ENCODE measurements around the gene GPR135.

DNA sequence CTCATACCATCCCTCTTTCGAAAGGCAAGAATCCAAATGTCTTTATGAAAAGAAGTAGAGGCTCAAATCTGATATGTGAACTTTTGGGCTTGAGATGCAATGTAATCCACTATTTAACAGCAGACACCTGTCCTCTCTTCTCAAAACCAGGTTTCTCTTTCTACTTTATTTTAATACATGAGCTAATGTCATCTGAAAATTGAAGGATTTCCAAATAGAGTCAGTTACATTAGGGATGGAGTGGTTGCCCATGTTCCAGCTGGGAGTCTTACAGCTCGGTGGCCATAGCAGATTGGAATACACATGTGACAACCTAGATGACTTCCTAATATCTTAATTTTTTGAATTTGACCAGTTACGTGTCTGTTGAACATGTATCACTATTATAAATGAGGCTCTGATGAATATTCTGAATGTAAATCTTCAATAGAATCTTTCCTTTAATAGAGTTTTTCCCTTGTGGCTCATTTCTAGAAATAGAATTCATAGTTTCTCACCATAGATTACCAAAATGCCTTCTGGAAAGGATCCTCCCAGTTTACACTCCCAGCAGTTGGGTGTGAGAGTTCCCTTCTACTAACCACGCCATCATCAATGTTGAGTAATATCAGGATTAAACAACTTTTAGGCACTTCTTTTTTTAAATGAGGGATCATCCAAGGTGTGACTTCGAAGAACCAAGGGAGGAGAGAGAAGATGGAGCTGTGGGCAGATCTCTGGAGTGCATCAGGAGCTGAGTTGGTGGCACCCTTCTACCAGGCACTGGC is 49.2 kb downstream of the GPR135 start:
- TF ChIP-seq, protein P1, sequence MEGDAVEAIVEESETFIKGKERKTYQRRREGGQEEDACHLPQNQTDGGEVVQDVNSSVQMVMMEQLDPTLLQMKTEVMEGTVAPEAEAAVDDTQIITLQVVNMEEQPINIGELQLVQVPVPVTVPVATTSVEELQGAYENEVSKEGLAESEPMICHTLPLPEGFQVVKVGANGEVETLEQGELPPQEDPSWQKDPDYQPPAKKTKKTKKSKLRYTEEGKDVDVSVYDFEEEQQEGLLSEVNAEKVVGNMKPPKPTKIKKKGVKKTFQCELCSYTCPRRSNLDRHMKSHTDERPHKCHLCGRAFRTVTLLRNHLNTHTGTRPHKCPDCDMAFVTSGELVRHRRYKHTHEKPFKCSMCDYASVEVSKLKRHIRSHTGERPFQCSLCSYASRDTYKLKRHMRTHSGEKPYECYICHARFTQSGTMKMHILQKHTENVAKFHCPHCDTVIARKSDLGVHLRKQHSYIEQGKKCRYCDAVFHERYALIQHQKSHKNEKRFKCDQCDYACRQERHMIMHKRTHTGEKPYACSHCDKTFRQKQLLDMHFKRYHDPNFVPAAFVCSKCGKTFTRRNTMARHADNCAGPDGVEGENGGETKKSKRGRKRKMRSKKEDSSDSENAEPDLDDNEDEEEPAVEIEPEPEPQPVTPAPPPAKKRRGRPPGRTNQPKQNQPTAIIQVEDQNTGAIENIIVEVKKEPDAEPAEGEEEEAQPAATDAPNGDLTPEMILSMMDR (IDR thresholded peaks at IDR 0.05): no peak
- TF ChIP-seq POLR2A (IDR thresholded peaks at IDR 0.05): no peak
